ENCODE results near the gene LRRTM4. TPM values are rescaled to one million over a fixed set of nuclear protein-coding genes. Genes with fewer than 3 reads are reported as not detected.

LRRTM4 gene
- total RNA-seq, 1 donor from 2014 or later, result 1.8 TPM

GRCh38 chr2:77421971-77422370 is 100.2 kb downstream of the LRRTM4 start:
- H3K4me3 Mint-ChIP-seq (ENCODE audit: unreplicated experiment), result no peak overlapping the region
- no peaks in the 10 kb centered on the region for H3K27me3 Mint-ChIP-seq (ENCODE audit: unreplicated experiment)
- DNase-seq (ENCODE audit: low spot score), result no peak
- no peaks in the 10 kb centered on the region for H3K9me3 Mint-ChIP-seq (ENCODE audit: unreplicated experiment)
- H3K27ac Mint-ChIP-seq (ENCODE audit: unreplicated experiment), result no peak overlapping the region
- H3K36me3 Mint-ChIP-seq (ENCODE audit: low read depth, unreplicated experiment), result no peaks in the 10 kb centered on the region
- TF ChIP-seq CTCF (IDR thresholded peaks at IDR 0.05; ENCODE audit: unreplicated experiment), result no peak
- no peaks in the 10 kb centered on the region for H3K4me1 Mint-ChIP-seq (ENCODE audit: unreplicated experiment)

GRCh38 chr2:77418537-77418936 is 103.6 kb downstream of the LRRTM4 start:
- Mint-ChIP-seq H3K27ac (ENCODE audit: unreplicated experiment) (no peak overlapping the region), H3K9me3 (ENCODE audit: unreplicated experiment) (no peaks in the 10 kb centered on the region), H3K27me3 (ENCODE audit: unreplicated experiment) (no peaks in the 10 kb centered on the region), H3K4me1 (ENCODE audit: unreplicated experiment) (no peaks in the 10 kb centered on the region), H3K36me3 (ENCODE audit: low read depth, unreplicated experiment) (no peaks in the 10 kb centered on the region), H3K4me3 (ENCODE audit: unreplicated experiment) (no peak overlapping the region)
- TF ChIP-seq CTCF (IDR thresholded peaks at IDR 0.05; ENCODE audit: unreplicated experiment), result no peak
- no peak for DNase-seq (ENCODE audit: low spot score)

- peaks cover 17% of the 10 kb centered on the region for H3K4me1 Mint-ChIP-seq (ENCODE audit: unreplicated experiment)
- no peak for DNase-seq (ENCODE audit: low spot score)
- H3K36me3 Mint-ChIP-seq (ENCODE audit: low read depth, unreplicated experiment), result no peaks in the 10 kb centered on the region
- no peak overlapping the region for H3K27ac Mint-ChIP-seq (ENCODE audit: unreplicated experiment)
- H3K4me3 Mint-ChIP-seq (ENCODE audit: unreplicated experiment), result no peak overlapping the region
- no peaks in the 10 kb centered on the region for H3K9me3 Mint-ChIP-seq (ENCODE audit: unreplicated experiment)
- no peak for TF ChIP-seq CTCF (IDR thresholded peaks at IDR 0.05; ENCODE audit: unreplicated experiment)
- H3K27me3 Mint-ChIP-seq (ENCODE audit: unreplicated experiment), result no peaks in the 10 kb centered on the region
Measured at GRCh38 chr2:77404189-77404588, 118.0 kb downstream of the LRRTM4 start.

GRCh38 chr2:77398970-77399600 is 123.1 kb downstream of the LRRTM4 start:
- Mint-ChIP-seq H3K4me1 (ENCODE audit: unreplicated experiment) (peaks cover 11% of the 10 kb centered on the region), H3K27me3 (ENCODE audit: unreplicated experiment) (peaks cover 2% of the 10 kb centered on the region), H3K36me3 (ENCODE audit: low read depth, unreplicated experiment) (no peaks in the 10 kb centered on the region), H3K27ac (ENCODE audit: unreplicated experiment) (no peak overlapping the region), H3K9me3 (ENCODE audit: unreplicated experiment) (no peaks in the 10 kb centered on the region), H3K4me3 (ENCODE audit: unreplicated experiment) (no peak overlapping the region)
- no peak for TF ChIP-seq CTCF (IDR thresholded peaks at IDR 0.05; ENCODE audit: unreplicated experiment)
- no peak for DNase-seq (ENCODE audit: low spot score)

- Mint-ChIP-seq H3K4me1 (ENCODE audit: unreplicated experiment) (peaks cover 11% of the 10 kb centered on the region), H3K9me3 (ENCODE audit: unreplicated experiment) (no peaks in the 10 kb centered on the region), H3K36me3 (ENCODE audit: low read depth, unreplicated experiment) (no peaks in the 10 kb centered on the region), H3K4me3 (ENCODE audit: unreplicated experiment) (no peak overlapping the region), H3K27ac (ENCODE audit: unreplicated experiment) (no peak overlapping the region), H3K27me3 (ENCODE audit: unreplicated experiment) (peaks cover 4% of the 10 kb centered on the region)
- no peak for TF ChIP-seq CTCF (IDR thresholded peaks at IDR 0.05; ENCODE audit: unreplicated experiment)
- DNase-seq (ENCODE audit: low spot score), result no peak
Measured at GRCh38 chr2:77397763-77398162, 124.4 kb downstream of the LRRTM4 start.
